Kidney (tissue), 14 donors: ENCODE measurements around the gene LENG1. TPM values are rescaled to one million over a fixed set of nuclear protein-coding genes. Genes with fewer than 3 reads are reported as not detected.
A peak's percentile ranks its signal among the peaks of the same experiment; 100 is the strongest.

ENCODE experiments used
- DNase-seq, 5 donors: peaks; one replicate each; pipeline ENCODE4 v3.0.0-alpha.2; 2013 to 2020
- FAIRE-seq: peaks from 2 replicates; lab custom pipeline; 2012; peaks lifted over from hg19 to GRCh38; lab: Jason Lieb, UNC
- H3K27ac ChIP-seq, 2 donors: one replicate each; pipeline ENCODE4 v1.7.0; 2013; ENCODE audit warnings: low read depth in 2 of 2, low read length in 2 of 2, inconsistent platforms in 1 of 2
- H3K27me3 ChIP-seq: one replicate; pipeline ENCODE4 v1.7.1; 2013; ENCODE audit warnings: low read length, inconsistent platforms; ENCODE audit not compliant: control insufficient read depth, insufficient read depth
- H3K36me3 ChIP-seq, 3 donors: one replicate each; pipeline versions ENCODE4 v1.7.0 to v1.7.1; 2013; ENCODE audit warnings: low read length in 3 of 3, control low read depth in 1 of 3, inconsistent platforms in 1 of 3; ENCODE audit not compliant: insufficient read depth in 3 of 3, control insufficient read depth in 2 of 3
- H3K4me1 ChIP-seq, 3 donors: one replicate each; pipeline versions ENCODE4 v1.7.0 to v1.7.1; 2013; ENCODE audit warnings: low read length in 3 of 3, inconsistent platforms in 1 of 3, low read depth in 1 of 3; ENCODE audit not compliant: control insufficient read depth in 2 of 3, insufficient read depth in 2 of 3
- H3K4me3 ChIP-seq, 3 donors: one replicate each; pipeline versions ENCODE4 v1.7.0 to v1.8.1; 2013; ENCODE audit warnings: low read length in 3 of 3, control low read depth in 1 of 3, inconsistent platforms in 1 of 3
- H3K9ac ChIP-seq, 3 donors: one replicate each; pipeline versions ENCODE4 v1.7.0 to v1.7.1; 2013; ENCODE audit warnings: low read length in 3 of 3, control low read depth in 1 of 3, inconsistent platforms in 1 of 3
- H3K9me3 ChIP-seq, 3 donors: one replicate each; pipeline versions ENCODE4 v1.7.0 to v1.7.1; 2013; ENCODE audit warnings: low read length in 3 of 3, control low read depth in 1 of 3, inconsistent platforms in 1 of 3; ENCODE audit not compliant: control insufficient read depth in 2 of 3, insufficient read depth in 1 of 3
- CTCF ChIP-seq: IDR thresholded peaks from 3 replicates; pipeline ENCODE4 v1.5.1; 2012; ENCODE audit warnings: mild to moderate bottlenecking, moderate library complexity, borderline replicate concordance; ENCODE audit not compliant: insufficient read depth; ENCODE audit errors: extremely low read depth
- intact Hi-C: fragments of 100-400 bp; cut with DNase I; formaldehyde crosslinking; loops from one replicate; pipeline ENCODE4 v1.11.1; 2022
- polyA plus RNA-seq: library from polyadenylated mRNA; stranded (reverse); fragments of 350-450 nt; fragmentation: Illumina TruSeq; extraction: RNeasy Lipid Tissue Mini Kit (QIAGEN cat#74804); gene quantifications from one replicate; pipeline ENCODE4 v1.2.3, GENCODE V29; 2014; ENCODE audit warnings: low read depth, low replicate concordance; ENCODE audit not compliant: insufficient read depth
- total RNA-seq: library from RNA; stranded (reverse); fragmentation: NEBNext Ultra II Directional; extraction: Animal tissue kit (Norgen Biotek cat#: 25700); gene quantifications from one replicate; pipeline ENCODE4 v1.2.1, GENCODE V29; 2021
- donor health status: control.
- donor health status: control.
- donor health status: control.
- donor health status: control.
- donor health status: control.
- donor health status: DM: yes; HTN: yes; CAD: no.
- donor health status: Normal renal cell carcinoma (clear cell type).

LENG1 gene
- total and polyA plus RNA-seq, 2 donors from 2014 or later, result 8.0 to 12.2 TPM

GRCh38 chr19:54160182-54160811 lies 776 bp upstream of the LENG1 start:
- DNase-seq (peak in 3 of 5 donors; percentile 50 to 80 (median 80)), FAIRE-seq (no peak)
- peak overlapping the region; percentile 50 to 85 (median 58) for H3K9ac ChIP-seq
- no peak for TF ChIP-seq CTCF
- peak overlapping the region; percentile 62 to 79 (median 71) for H3K4me3 ChIP-seq
- peak overlapping the region; percentile 61 to 66 for H3K27ac ChIP-seq
- H3K9me3 ChIP-seq, result no peaks in the 10 kb centered on the region
- peaks cover 2 to 15% (median 10%) of the 10 kb centered on the region in 3 donors for H3K36me3 ChIP-seq
- no peaks in the 10 kb centered on the region for H3K27me3 ChIP-seq
- intact Hi-C loops, result no loop called here
- peaks cover 0 to 25% (median 13%) of the 10 kb centered on the region in 3 donors for H3K4me1 ChIP-seq

- intact Hi-C loops, result no loop called here
- no peak for FAIRE-seq
- TF ChIP-seq CTCF, result no peak
- Histone ChIP-seq H3K27ac (peak overlapping the region; percentile 97), H3K27me3 (no peaks in the 10 kb centered on the region), H3K4me3 (peak overlapping the region; percentile 73 to 97 (median 96)), H3K36me3 (peaks cover 4 to 27% (median 15%) of the 10 kb centered on the region in 3 donors), H3K9ac (peak overlapping the region; percentile 64 to 88 (median 67)), H3K9me3 (no peaks in the 10 kb centered on the region), H3K4me1 (peaks cover 0 to 25% (median 13%) of the 10 kb centered on the region in 3 donors)
- DNase-seq, result peak in 1 of 5 donors; percentile 13
Observed at GRCh38 chr19:54158812-54159351, 639 bp downstream of the LENG1 start.

DNA sequence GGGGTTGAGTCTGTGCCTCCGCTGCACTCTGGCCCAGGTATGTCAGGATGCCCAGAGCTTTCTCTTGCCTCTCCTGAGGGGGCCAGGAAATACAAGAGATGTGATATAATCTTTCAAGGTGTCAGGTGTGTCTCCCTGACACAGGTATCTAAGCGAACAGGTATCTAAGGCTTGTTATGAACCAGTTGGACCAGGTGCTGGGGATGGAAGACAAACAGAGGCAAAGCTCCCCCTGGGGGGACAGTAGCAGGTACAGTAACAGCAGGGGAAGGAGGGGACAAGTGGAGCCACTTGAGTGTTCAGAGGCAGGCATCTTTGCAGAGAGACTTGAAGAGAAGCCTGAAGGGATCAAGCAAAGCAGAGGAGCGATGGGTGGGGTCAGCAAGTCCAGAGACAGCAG lies 2.6 kb downstream of the LENG1 start:
- peaks cover 4 to 38% (median 24%) of the 10 kb centered on the region in 3 donors for H3K36me3 ChIP-seq
- FAIRE-seq, result no peak

More for the DNA sequence above, 2.6 kb downstream of the LENG1 start:
- DNase-seq, result no peak
- peaks cover 0 to 21% (median 8%) of the 10 kb centered on the region in 3 donors for H3K4me1 ChIP-seq
- no peak overlapping the region for H3K27ac ChIP-seq
- H3K4me3 ChIP-seq, result no peak overlapping the region
- no peak overlapping the region for H3K9ac ChIP-seq
- no peaks in the 10 kb centered on the region for H3K9me3 ChIP-seq
- no peaks in the 10 kb centered on the region for H3K27me3 ChIP-seq
- no peak for TF ChIP-seq CTCF
- intact Hi-C loops, result no loop called here
